ENCODE measurements around the gene MSLN. TPM values are rescaled to one million over a fixed set of nuclear protein-coding genes. Genes with fewer than 3 reads are reported as not detected.

The MSLN gene
- polyA plus RNA-seq, 1 donor (not counting 4 experiments of a cell fraction or from before 2014, with no cell fraction given) = 8.5 TPM

DNA sequence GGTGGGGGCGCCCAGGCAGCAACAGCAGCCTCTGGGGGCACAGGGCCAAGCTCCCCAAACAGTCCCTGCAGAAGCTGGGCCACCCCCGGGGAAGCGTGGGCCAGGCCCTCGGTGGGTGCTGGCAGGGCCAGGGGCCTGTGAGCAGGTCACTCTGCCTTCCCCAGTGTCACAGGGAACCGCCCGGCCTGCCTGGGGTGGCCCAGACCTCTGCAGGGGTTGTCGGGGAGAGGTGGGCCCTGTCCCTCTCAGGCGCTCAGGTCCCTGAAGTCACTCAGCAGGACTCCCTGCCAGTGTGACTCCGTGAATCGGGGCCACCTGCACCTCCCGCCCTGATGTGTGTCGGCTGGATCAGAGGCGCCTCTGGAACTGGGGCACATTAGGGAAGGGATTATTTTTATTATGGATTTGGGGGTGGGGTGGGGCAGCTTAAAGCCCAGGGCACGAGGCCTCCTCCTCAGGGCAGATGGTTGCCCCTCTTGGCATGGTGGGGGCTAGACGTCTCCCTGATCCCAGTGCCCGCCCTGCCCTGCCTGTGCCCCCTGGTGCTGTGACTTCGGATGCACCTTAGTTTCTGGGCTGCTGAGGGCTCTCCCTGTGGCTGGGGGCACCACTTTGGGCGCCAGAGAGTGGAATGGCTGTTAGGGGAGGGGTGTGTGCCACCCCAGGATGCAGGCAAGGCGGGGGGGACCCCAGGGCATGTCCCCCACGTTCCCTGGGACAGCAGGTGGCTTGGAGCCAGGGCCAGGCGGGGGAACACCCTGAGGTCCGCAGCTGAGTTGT lies 41.2 kb downstream of the MSLN start:
- Histone ChIP-seq H3K4me3 (ENCODE audit: control insufficient read depth in 2 of 3, extremely low read depth in 1 of 3, insufficient read depth in 2 of 3, low read depth in 1 of 3, low read length in 3 of 3) (no peak overlapping the region), H3K9ac (ENCODE audit: control insufficient read depth, extremely low read depth, insufficient read depth, low read length) (no peak overlapping the region), H3K79me2 (ENCODE audit: control insufficient read depth, insufficient read depth, low read length) (no peaks in the 10 kb centered on the region), H3K9me3 (ENCODE audit: control insufficient read depth, low read depth, low read length) (no peaks in the 10 kb centered on the region), H2AFZ (ENCODE audit: control insufficient read depth, low read length) (no peak overlapping the region), H3K27ac (ENCODE audit: control insufficient read depth, insufficient read depth, low read length) (no peak overlapping the region), H3K36me3 (ENCODE audit: control insufficient read depth in 2 of 2, extremely low read depth in 1 of 2, insufficient read depth in 2 of 2, low read length in 2 of 2) (no peaks in the 10 kb centered on the region), H3K9me1 (ENCODE audit: control insufficient read depth, extremely low read depth, insufficient read depth, low read length) (no peaks in the 10 kb centered on the region), H3K4me2 (ENCODE audit: control insufficient read depth, extremely low read depth, insufficient read depth, low read depth, low read length) (no peak overlapping the region), H4K20me1 (ENCODE audit: control insufficient read depth, extremely low read depth, insufficient read depth, low read length) (peaks cover 2% of the 10 kb centered on the region), H3K27me3 (ENCODE audit: control insufficient read depth, extremely low read depth, insufficient read depth, low read length) (peaks cover 44% of the 10 kb centered on the region), H3K4me1 (ENCODE audit: control insufficient read depth, extremely low read depth, insufficient read depth, low read length) (no peaks in the 10 kb centered on the region)
- DNase-seq (ENCODE audit: low read depth, low spot score) (no peak), FAIRE-seq (no peak)
- TF ChIP-seq, protein P1, sequence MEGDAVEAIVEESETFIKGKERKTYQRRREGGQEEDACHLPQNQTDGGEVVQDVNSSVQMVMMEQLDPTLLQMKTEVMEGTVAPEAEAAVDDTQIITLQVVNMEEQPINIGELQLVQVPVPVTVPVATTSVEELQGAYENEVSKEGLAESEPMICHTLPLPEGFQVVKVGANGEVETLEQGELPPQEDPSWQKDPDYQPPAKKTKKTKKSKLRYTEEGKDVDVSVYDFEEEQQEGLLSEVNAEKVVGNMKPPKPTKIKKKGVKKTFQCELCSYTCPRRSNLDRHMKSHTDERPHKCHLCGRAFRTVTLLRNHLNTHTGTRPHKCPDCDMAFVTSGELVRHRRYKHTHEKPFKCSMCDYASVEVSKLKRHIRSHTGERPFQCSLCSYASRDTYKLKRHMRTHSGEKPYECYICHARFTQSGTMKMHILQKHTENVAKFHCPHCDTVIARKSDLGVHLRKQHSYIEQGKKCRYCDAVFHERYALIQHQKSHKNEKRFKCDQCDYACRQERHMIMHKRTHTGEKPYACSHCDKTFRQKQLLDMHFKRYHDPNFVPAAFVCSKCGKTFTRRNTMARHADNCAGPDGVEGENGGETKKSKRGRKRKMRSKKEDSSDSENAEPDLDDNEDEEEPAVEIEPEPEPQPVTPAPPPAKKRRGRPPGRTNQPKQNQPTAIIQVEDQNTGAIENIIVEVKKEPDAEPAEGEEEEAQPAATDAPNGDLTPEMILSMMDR (optimal IDR thresholded peaks at IDR 0.05 in 1 of 3, IDR thresholded peaks at IDR 0.05 in 1 of 3, conservative IDR thresholded peaks at IDR 0.05 in 1 of 3; ENCODE audit: extremely low read depth in 1 of 3, insufficient read depth in 2 of 3, low read length in 3 of 3) = no peak
- no peak for TF ChIP-seq EZH2 (IDR thresholded peaks at IDR 0.05; ENCODE audit: low read length)
- dilution Hi-C loops (cut with MboI; ENCODE audit: extremely low pct_ligation_motif_present, low sequenced_read_pairs) = no loop called here

DNA sequence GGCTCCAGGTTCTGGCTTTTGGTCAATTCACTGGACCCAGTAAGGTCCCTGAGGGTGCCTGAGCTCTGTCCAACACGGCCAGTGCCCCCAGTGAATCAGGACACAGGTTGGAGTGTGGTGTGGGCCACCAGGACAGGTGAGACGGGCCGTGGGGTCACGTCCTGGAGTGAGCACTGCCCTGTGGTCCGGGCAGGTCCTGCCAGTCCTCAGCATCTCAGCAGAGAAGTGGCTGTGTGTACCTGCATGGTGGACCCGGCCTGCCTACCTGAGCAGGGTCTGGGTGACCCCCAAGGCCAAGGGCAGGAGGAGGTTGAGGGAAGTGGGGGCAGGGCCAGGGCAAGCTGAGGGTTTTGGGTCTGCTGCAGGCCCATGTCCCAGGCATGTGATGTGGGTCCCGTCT lies 41.9 kb downstream of the MSLN start:
- no peaks in the 10 kb centered on the region for H3K79me2 ChIP-seq (ENCODE audit: control insufficient read depth, insufficient read depth, low read length)
- no peak overlapping the region for H3K27ac ChIP-seq (ENCODE audit: control insufficient read depth, insufficient read depth, low read length)
- dilution Hi-C loops (cut with MboI; ENCODE audit: extremely low pct_ligation_motif_present, low sequenced_read_pairs) = no loop called here
- TF ChIP-seq EZH2 (IDR thresholded peaks at IDR 0.05; ENCODE audit: low read length) = no peak
- TF ChIP-seq, protein P1 (optimal IDR thresholded peaks at IDR 0.05 in 1 of 3, IDR thresholded peaks at IDR 0.05 in 1 of 3, conservative IDR thresholded peaks at IDR 0.05 in 1 of 3; ENCODE audit: extremely low read depth in 1 of 3, insufficient read depth in 2 of 3, low read length in 3 of 3) = no peak
- no peaks in the 10 kb centered on the region for H3K36me3 ChIP-seq (ENCODE audit: control insufficient read depth in 2 of 2, extremely low read depth in 1 of 2, insufficient read depth in 2 of 2, low read length in 2 of 2)
- no peak overlapping the region for H3K4me2 ChIP-seq (ENCODE audit: control insufficient read depth, extremely low read depth, insufficient read depth, low read depth, low read length)
- no peak overlapping the region for H2AFZ ChIP-seq (ENCODE audit: control insufficient read depth, low read length)
- peaks cover 44% of the 10 kb centered on the region for H3K27me3 ChIP-seq (ENCODE audit: control insufficient read depth, extremely low read depth, insufficient read depth, low read length)
- no peak overlapping the region for H3K4me3 ChIP-seq (ENCODE audit: control insufficient read depth in 2 of 3, extremely low read depth in 1 of 3, insufficient read depth in 2 of 3, low read depth in 1 of 3, low read length in 3 of 3)
- DNase-seq (ENCODE audit: low read depth, low spot score) = no peak
- H3K9me3 ChIP-seq (ENCODE audit: control insufficient read depth, low read depth, low read length) = no peaks in the 10 kb centered on the region
- H3K9ac ChIP-seq (ENCODE audit: control insufficient read depth, extremely low read depth, insufficient read depth, low read length) = no peak overlapping the region
- no peaks in the 10 kb centered on the region for H3K9me1 ChIP-seq (ENCODE audit: control insufficient read depth, extremely low read depth, insufficient read depth, low read length)
- H4K20me1 ChIP-seq (ENCODE audit: control insufficient read depth, extremely low read depth, insufficient read depth, low read length) = peaks cover 2% of the 10 kb centered on the region
- FAIRE-seq = no peak
- H3K4me1 ChIP-seq (ENCODE audit: control insufficient read depth, extremely low read depth, insufficient read depth, low read length) = no peaks in the 10 kb centered on the region
